GM12878 (cell line): Measurements from ENCODE around the gene HNRNPDL.

Experiments used
- HDAC6 ChIP-seq: fragments of 200-600 bp; sonication (generic); IDR thresholded peaks from one replicate; pipeline ENCODE4 v1.8.0; 2017; ENCODE audit warnings: antibody characterized with exemption; ENCODE audit not compliant: unreplicated experiment
- KAT2A ChIP-seq: conservative IDR thresholded peaks from 2 replicates; pipeline ENCODE4 v1.6.1; 2011; ENCODE audit warnings: low read depth, low read length; ENCODE audit not compliant: control insufficient read depth
- SMC3 ChIP-seq: IDR thresholded peaks from 2 replicates; pipeline ENCODE4 v1.6.1; 2011; ENCODE audit warnings: low read length, improper control_type of control experiment, borderline replicate concordance
- YY1 ChIP-seq: IDR thresholded peaks from 2 replicates; pipeline ENCODE4 v1.6.1; 2011; ENCODE audit warnings: low read depth, mild to moderate bottlenecking, low read length
- ZNF217 ChIP-seq: fragments of 450-650 bp; IDR thresholded peaks from 2 replicates; pipeline ENCODE4 v1.6.1; 2017; ENCODE audit warnings: antibody characterized with exemption, mild to moderate bottlenecking

DNA sequence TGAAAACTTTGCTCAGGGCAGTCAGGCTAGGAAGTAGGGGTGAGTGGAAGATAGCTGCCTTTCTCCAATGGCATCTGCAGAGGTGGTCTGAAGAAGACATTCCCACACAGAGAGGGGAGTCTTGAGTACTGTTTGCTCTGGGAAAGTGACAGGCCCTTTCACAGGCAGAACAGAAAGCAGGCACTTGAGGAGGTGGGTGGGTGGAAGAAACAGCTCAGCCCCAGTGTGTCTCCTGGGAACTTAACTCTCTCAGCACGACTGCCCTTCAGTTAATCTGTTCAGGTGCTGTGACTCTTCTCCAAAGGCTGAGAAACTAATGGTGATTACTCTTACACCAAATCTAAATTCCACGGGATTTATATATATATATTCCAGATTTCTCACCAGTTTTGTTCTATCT is 28.5 kb upstream of the HNRNPDL start:
- TF ChIP-seq HDAC6 (no peak), ZNF217 (no peak), SMC3 (no peak), KAT2A (no peak), YY1 (no peak)
